ENCODE data around the gene SPRR2F. TPM values are rescaled to one million over a fixed set of nuclear protein-coding genes. Genes with fewer than 3 reads are reported as not detected.
A peak's percentile ranks its signal among the peaks of the same experiment; 100 is the strongest.

The SPRR2F gene
- total RNA-seq, 1 experiment from 2014 or later: not detected

DNA sequence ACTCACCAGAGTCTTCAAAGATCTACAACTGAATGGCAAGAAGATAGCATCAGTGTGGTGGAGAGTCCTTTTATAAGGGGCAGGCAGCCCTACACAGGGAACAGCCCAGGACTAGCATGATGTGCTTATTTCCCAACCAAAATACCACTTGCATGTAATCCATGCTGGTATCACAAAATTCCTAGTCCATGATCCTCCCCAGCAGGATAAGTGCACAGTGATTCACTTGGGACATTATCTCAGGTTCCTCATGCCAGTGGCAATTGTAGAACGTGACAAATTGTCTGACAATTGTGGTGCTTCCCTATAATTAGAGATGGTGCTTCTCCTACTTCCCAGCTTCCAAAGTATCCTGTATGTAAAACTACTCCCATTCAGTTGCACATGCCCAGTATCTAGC is 37.5 kb upstream of the SPRR2F start, which contains the start of gene SPRR2G:
Gene SPRR2G (minus strand): TSS at position 45 of the 400 bp plus-strand sequence. CDS start 780 bp downstream, outside the sequence.
- no peaks in the 10 kb centered on the region for H3F3A ChIP-seq (ENCODE audit: low read length, unreplicated experiment)
- H3K9me3 ChIP-seq (ENCODE audit: low read length): no peaks in the 10 kb centered on the region
- H3K27me3 ChIP-seq (ENCODE audit: low read length): peaks cover 72% of the 10 kb centered on the region
- no peak within 1 kb of the TSS for H3K9ac ChIP-seq (ENCODE audit: low read length)
- no peak within 1 kb of the TSS for H2AFZ ChIP-seq (ENCODE audit: low read length)
- no peaks in the 10 kb centered on the region for H3K9me2 ChIP-seq (replicated peaks; ENCODE audit: low read length)
- H3K79me2 ChIP-seq (ENCODE audit: low read length): no peaks in the 10 kb centered on the region
- H3K4me3 ChIP-seq (ENCODE audit: low read length): no peak within 1 kb of the TSS
- TF ChIP-seq, protein P1, sequence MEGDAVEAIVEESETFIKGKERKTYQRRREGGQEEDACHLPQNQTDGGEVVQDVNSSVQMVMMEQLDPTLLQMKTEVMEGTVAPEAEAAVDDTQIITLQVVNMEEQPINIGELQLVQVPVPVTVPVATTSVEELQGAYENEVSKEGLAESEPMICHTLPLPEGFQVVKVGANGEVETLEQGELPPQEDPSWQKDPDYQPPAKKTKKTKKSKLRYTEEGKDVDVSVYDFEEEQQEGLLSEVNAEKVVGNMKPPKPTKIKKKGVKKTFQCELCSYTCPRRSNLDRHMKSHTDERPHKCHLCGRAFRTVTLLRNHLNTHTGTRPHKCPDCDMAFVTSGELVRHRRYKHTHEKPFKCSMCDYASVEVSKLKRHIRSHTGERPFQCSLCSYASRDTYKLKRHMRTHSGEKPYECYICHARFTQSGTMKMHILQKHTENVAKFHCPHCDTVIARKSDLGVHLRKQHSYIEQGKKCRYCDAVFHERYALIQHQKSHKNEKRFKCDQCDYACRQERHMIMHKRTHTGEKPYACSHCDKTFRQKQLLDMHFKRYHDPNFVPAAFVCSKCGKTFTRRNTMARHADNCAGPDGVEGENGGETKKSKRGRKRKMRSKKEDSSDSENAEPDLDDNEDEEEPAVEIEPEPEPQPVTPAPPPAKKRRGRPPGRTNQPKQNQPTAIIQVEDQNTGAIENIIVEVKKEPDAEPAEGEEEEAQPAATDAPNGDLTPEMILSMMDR (conservative IDR thresholded peaks at IDR 0.05; ENCODE audit: low read depth, low read length): no peak
- TF ChIP-seq EZH2phosphoT487 (IDR thresholded peaks at IDR 0.05; ENCODE audit: borderline replicate concordance, low read length) (no peak), EZH2 (IDR thresholded peaks at IDR 0.05; ENCODE audit: low read length, unreplicated experiment) (no peak)
- no peaks in the 10 kb centered on the region for H3K36me3 ChIP-seq (ENCODE audit: low read depth, low read length)
- CTCF ChIA-PET: no interaction called here
- no peak within 1 kb of the TSS for H3K27ac ChIP-seq (ENCODE audit: low read length)
- intact Hi-C loops (cut with micrococcal nuclease): no loop called here
- ATAC-seq (no peak), DNase-seq (no peak)
- no peaks in the 10 kb centered on the region for H3K4me1 ChIP-seq (ENCODE audit: insufficient read depth, low read length)
- BruUV-seq (replicated peaks): no TSS peak
- POLR2A ChIA-PET (ENCODE audit: unreplicated experiment): no interaction called here
- no peak within 1 kb of the TSS for H3K4me2 ChIP-seq (ENCODE audit: low read length)
- H4K20me1 ChIP-seq (ENCODE audit: low read length): no peaks in the 10 kb centered on the region

DNA sequence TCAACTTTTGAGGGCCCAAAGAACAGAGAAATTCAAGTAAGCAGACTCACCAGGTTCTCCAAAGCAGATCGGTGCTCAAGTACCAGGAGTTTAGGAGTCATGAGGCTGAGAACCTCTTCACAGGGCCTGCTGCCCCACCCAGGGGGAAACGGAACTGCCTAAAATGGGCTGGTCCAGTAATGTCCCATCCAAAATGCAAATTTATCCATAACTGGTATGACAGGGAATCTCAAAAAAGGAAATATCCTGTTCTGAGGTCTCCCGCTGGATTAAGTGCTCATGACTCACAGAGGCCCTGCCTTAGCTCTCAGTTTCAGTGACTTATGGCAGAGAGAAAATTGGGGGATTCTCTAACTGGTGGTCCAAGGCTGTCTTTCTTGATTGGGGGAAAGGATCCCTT is 28.1 kb upstream of the SPRR2F start:
- no TSS peak for BruUV-seq (replicated peaks)
- Histone ChIP-seq H3K9me2 (replicated peaks; ENCODE audit: low read length) (no peaks in the 10 kb centered on the region), H3F3A (ENCODE audit: low read length, unreplicated experiment) (no peaks in the 10 kb centered on the region), H2AFZ (ENCODE audit: low read length) (no peak overlapping the region), H3K79me2 (ENCODE audit: low read length) (no peaks in the 10 kb centered on the region), H3K4me3 (ENCODE audit: low read length) (no peak overlapping the region), H3K9ac (ENCODE audit: low read length) (no peak overlapping the region), H4K20me1 (ENCODE audit: low read length) (no peaks in the 10 kb centered on the region), H3K9me3 (ENCODE audit: low read length) (no peaks in the 10 kb centered on the region), H3K27ac (ENCODE audit: low read length) (no peak overlapping the region), H3K27me3 (ENCODE audit: low read length) (peaks cover 87% of the 10 kb centered on the region), H3K4me2 (ENCODE audit: low read length) (no peak overlapping the region), H3K36me3 (ENCODE audit: low read depth, low read length) (no peaks in the 10 kb centered on the region), H3K4me1 (ENCODE audit: insufficient read depth, low read length) (no peaks in the 10 kb centered on the region)
- intact Hi-C loops (cut with micrococcal nuclease): no loop called here
- ATAC-seq (no peak), DNase-seq (peak; percentile 25)
- ChIA-PET POLR2A (ENCODE audit: unreplicated experiment) (no interaction called here), CTCF (no interaction called here)
- TF ChIP-seq EZH2 (IDR thresholded peaks at IDR 0.05; ENCODE audit: low read length, unreplicated experiment) (no peak), EZH2phosphoT487 (IDR thresholded peaks at IDR 0.05; ENCODE audit: borderline replicate concordance, low read length) (no peak)
- TF ChIP-seq, protein P1 (conservative IDR thresholded peaks at IDR 0.05; ENCODE audit: low read depth, low read length): no peak

DNA sequence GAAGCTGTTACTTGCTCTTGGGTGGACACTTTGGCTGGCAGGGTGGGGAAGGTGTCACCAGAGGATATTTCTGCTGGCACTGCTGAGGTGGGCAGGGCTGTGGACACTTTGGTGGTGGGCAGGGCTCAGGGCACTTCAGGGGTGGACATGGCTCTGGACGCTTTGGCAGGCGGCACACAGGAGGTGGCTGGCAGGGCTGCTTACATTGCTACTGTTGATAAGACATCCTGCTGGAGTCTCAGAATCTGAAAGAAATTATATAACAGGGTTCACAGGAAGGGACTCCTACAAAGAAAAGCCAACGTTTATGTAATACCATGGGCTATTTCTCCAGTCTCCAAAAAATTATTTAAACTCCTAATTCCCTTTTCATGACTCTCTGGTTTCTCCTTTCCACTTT is 27.2 kb upstream of the SPRR2F start:
- Histone ChIP-seq H3K9ac (ENCODE audit: low read length) (no peak overlapping the region), H3K4me2 (ENCODE audit: low read length) (no peak overlapping the region), H3F3A (ENCODE audit: low read length, unreplicated experiment) (no peaks in the 10 kb centered on the region), H3K27ac (ENCODE audit: low read length) (no peak overlapping the region), H3K4me1 (ENCODE audit: insufficient read depth, low read length) (no peaks in the 10 kb centered on the region), H3K9me2 (replicated peaks; ENCODE audit: low read length) (no peaks in the 10 kb centered on the region), H3K79me2 (ENCODE audit: low read length) (no peaks in the 10 kb centered on the region), H3K36me3 (ENCODE audit: low read depth, low read length) (no peaks in the 10 kb centered on the region), H2AFZ (ENCODE audit: low read length) (no peak overlapping the region), H3K4me3 (ENCODE audit: low read length) (no peak overlapping the region), H4K20me1 (ENCODE audit: low read length) (no peaks in the 10 kb centered on the region), H3K27me3 (ENCODE audit: low read length) (peaks cover 81% of the 10 kb centered on the region), H3K9me3 (ENCODE audit: low read length) (no peaks in the 10 kb centered on the region)
- no TSS peak for BruUV-seq (replicated peaks)
- ATAC-seq (no peak), DNase-seq (no peak)
- TF ChIP-seq EZH2phosphoT487 (IDR thresholded peaks at IDR 0.05; ENCODE audit: borderline replicate concordance, low read length): no peak
- TF ChIP-seq EZH2 (IDR thresholded peaks at IDR 0.05; ENCODE audit: low read length, unreplicated experiment): no peak
- TF ChIP-seq, protein P1 (conservative IDR thresholded peaks at IDR 0.05; ENCODE audit: low read depth, low read length): no peak
- ChIA-PET CTCF (no interaction called here), POLR2A (ENCODE audit: unreplicated experiment) (no interaction called here)
- intact Hi-C loops (cut with micrococcal nuclease): no loop called here
